ACHN (cell line): ENCODE measurements around the gene RUBCN.
"Not testable (repeated sequence)": the region's sequence is repeated elsewhere in the genome, so short reads cannot be mapped to it uniquely, and the experiment has no call there.

Source experiments
- DNase-seq: peaks from one replicate; pipeline ENCODE4 v3.0.0-alpha.2; 2015
- in situ Hi-C: cut with HindIII; loops from 2 replicates; pipeline ENCODE4 v1.10.0; 2017; ENCODE audit warnings: low sequenced_read_pairs, low pct_ligation_motif_present, low pct_unique_long_range_greater_than_20kb

The RUBCN gene

DNA sequence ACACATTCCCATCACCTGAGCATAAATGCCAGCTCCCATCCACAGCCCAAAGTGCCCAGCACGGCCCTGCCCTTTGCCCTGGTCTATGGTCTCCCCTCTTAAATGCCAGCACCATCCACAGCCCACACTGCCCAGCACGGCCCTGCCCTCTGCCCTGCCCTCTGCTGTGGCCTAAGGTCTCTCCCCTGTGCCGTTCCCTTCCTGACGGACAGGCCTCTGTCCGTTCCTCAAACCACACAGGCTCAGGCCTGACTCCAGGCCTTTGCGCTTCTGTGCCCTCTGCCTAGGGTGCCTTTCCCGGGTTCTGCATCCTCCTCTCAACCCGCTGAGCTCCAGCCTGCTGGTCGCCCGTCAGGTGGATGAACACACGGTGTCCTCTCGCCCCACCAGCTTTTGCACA is 90.4 kb downstream of the RUBCN start:
- DNase-seq, in situ Hi-C loops: not testable (repeated sequence)

DNA sequence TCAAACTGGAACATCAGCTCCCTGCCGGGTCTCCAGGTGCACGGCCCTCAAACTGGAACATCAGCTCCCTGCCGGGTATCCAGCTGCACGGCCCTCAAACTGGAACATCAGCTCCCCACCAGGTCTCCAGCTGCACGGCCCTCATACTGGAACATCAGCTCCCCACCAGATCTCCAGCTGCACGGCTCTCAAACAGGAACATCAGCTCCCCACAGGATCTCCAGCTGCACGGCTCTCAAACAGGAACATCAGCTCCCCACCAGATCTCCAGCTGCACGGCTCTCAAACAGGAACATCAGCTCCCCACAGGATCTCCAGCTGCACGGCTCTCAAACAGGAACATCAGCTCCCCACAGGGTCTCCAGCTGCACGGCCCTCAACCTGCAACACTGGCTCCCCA is 99.1 kb downstream of the RUBCN start:
- in situ Hi-C loops, DNase-seq: not testable (repeated sequence)

- DNase-seq, result not testable (repeated sequence)
Observed at GRCh38 chr3:197631989-197632388, 104.7 kb downstream of the RUBCN start.

GRCh38 chr3:197630766-197631165 is 105.9 kb downstream of the RUBCN start:
- in situ Hi-C loops, DNase-seq: not testable (repeated sequence)

More at GRCh38 chr3:197631989-197632388, 104.7 kb downstream of the RUBCN start:
- in situ Hi-C loops, result not testable (repeated sequence)

DNA sequence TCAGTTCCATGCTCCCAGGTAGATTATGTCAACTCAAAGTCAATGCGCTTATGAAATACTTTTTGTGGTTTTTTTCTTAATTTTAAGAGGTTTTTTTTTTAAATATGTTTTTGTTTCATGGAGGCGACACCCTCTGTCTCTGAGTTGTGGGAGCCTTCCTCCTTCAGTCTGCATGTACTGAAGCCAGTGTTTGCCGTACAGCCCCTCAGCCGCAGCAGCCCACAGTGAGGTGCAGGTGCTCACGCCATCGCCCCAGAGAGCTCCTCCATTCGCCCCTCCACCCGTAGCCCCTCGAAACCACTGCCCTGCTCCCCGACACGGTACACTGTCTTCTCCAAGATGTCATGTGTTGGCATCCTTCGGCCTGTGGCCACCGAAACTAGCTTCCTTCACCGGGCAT is 107.4 kb downstream of the RUBCN start:
- in situ Hi-C loops, DNase-seq: not testable (repeated sequence)

- peak; percentile 67 for DNase-seq
- in situ Hi-C loops, result not testable (repeated sequence)
Observed at GRCh38 chr3:197627772-197628523, 108.8 kb downstream of the RUBCN start.

DNA sequence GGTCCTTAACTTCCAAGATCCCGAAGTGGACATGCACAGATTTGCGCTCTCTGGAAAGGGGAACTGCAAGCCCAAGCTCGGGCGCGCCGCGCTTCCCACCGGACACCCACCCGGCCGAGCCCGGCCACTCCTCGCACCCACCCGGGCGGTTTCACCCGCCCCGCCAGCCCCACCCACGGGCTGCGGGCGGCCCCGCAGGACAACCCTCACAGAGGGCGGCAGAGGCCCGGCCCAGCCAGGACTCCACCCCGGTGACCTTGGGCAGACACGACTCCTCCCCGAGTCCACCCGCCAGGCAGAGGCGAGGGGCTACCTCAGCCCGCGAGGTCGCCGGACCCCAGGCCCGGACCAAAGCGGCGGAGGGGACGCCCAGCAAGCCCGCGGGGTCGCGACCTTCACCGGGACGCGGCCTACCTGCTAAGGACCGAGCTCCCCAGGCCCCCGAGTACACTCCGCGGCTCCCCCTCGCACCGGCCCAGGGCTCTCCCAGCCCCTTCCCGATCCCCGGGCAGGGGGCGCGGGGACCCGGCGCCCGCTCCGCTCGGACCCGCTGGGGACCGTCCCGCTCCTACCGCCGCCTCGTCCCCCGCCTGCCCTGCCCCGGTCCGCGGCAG is 109.4 kb downstream of the RUBCN start:
- in situ Hi-C loops, DNase-seq: not testable (repeated sequence)

GRCh38 chr3:197626404-197627157 is 110.1 kb downstream of the RUBCN start:
- in situ Hi-C loops, DNase-seq: not testable (repeated sequence)

DNA sequence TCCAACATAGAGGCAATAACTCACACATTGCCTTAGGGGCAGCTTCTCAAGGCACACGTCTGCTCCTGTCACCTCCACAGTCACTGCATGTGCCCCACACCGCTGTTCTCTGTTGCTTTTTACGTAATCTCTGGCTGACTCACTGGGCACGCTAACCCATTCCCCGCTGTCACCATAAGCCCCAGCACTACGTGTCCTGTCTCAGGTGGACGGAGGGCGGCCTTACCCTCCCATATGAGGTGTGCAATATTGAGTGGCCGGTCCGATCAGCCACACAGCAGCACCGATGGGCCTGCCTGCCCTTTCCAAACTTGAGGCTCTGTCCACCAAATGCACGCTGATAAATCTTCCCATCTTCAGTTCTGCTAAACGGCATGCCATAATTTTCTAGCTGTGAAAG is 115.2 kb downstream of the RUBCN start:
- DNase-seq, in situ Hi-C loops: not testable (repeated sequence)
